Measurements from ENCODE around the gene SMC3.

DNA sequence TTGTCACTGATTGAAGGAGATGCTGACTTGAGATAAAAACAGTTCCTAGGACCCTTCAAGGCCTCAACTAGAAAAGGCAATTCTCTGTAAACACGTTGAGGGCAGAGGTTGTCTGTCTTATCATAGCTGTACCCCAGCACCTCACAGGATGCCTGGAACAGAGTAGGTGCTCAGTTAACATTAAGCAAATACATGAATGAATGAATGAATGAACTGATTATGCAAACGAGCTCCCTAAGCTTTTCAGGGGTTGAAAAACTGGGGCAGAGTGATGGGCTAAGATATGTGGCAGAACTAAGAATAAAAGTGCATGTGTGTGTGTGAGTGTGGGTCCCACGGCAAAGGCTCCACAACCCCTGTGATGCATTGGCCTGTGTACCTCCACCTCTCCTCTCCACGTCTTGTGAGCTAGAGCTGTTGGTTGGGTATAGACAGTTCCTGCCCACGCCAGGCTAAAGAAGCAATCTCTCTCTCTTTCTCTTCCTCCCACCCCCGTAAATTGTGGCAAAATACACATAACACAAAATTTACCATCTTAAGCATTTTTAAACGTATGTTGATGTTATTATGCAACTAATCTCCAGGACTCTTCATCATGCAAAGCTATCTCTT is 20.9 kb upstream of the SMC3 start:
- TF ChIP-seq CTCF (IDR thresholded peaks at IDR 0.05), result no peak
- TF ChIP-seq POLR2A (IDR thresholded peaks at IDR 0.05), result no peak
